NCI-H69 (cell line): ENCODE results near the gene UBE4A.
A peak's percentile ranks its signal among the peaks of the same experiment; 100 is the strongest.

Experiments used
- DNase-seq: peaks from one replicate; lab custom pipeline; 2025; lab: John Stamatoyannopoulos, UW

Gene UBE4A

DNA sequence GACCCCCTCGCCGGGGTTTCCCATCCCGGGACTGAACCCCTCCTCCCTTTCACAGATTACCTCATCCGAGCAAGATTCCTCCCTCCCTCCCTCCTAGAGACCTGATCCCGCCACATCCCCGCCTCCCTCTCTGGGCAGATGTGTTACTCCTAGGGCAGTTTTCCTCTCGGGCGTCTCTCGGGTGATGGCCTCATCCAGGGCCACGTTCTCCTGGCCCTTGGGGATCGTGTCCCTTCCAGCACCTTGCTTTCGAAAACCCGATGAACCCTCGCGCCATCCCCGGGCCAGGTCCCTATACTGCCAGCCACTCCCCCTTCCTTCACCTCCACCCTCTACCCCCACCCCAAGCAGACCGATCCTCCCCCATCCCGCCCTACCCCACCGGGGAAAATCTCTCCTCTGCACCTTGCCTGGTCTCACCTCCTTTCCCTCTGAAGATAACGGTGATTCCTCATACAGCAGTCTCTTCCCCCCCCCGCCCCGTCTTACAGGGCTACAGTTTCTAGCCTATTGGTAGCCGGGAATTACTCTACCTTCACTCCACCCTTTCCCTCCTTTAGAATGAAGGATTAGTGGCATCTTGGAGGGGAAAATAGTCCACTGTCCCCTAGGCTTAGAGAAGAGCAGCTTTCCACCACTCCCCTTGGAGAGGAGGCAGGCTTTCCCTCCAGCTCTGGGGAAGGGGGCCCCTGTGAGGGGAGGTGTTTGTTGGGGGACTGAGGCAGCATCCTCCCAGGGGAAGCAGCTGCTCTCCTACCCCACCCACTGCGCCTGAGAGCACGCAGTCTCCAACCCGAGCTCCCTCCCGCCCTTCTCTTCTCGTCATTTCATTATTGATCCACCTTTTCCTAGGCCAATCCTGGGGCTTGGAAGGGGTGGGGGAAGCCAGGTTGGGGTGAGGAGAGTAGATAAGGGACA, 78.1 kb downstream of the UBE4A start:
- peak; percentile 79 for DNase-seq

DNA sequence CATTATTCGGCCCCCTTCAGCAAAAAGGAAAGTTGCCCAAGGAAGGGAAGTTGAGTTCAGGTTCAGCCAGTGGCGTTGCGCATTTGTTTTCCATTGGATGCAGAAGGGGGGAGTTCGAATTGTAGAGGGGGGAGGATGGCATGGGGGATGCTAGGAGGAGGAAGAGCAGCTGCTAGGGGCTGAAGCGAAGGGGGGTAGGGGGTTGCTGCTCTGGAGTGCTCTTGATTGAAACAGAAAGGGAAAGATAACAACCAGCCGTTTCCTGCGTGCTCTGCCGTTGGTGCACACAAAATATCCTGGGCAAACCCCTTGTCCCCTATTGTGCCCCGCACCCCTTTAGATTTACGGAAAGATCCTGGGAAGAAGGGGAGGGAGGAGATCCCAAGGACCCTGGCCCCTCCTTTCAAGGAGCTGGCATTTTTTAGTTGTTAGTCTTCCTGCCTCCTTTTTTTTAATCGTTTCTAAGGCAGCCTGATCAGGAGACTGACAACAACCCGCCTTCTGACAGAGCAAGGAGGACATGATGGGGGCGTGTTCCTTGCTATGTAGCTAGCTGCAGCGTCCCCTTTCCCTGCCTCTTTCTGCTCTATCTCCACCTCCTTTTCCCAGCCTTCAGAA, 79.0 kb downstream of the UBE4A start:
- peak; percentile 40 for DNase-seq

DNA sequence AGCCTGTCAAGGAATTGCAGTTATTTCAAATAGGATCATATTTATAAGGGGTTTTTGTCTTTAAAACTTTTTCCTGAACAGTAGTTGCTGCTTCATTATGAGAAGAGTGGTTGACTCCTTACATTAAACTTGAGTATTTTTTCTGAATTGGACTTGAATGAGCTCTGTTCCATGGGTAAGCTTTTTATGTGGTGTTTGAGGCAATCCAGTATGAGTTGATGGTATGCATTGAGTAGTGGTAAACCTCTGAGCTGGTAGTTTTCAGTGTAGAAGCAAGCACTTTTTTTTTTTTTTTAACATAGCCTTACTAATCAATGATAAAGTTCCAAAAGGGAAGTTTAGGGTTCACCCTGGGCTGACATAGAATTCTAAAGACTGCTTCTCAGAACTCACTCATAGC, 80.2 kb downstream of the UBE4A start:
- DNase-seq = no peak

DNA sequence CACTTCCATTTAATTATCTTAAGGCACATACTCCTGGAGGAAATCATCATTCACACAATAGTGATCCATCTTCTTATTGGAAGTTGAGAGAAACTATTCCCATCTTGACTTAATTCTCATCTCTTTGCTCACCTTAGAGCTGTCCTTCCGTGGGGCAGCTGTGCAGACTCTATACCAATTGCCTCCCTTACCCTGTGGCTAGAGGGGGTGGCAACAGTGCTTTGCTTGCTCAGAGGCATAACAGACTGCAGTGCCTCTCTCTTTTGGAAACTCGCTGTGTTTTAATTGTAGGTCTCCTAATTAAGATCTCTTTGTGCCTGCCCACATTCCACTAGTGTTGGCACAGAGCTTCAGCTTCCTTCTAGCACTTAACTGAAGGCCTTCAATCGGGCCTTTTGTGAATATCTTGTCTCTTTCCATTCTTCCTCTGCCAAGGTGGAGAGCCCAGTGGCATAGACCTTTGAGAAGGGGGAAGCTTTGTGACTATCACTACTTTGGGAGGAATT, 82.4 kb downstream of the UBE4A start:
- DNase-seq = peak; percentile 25

DNA sequence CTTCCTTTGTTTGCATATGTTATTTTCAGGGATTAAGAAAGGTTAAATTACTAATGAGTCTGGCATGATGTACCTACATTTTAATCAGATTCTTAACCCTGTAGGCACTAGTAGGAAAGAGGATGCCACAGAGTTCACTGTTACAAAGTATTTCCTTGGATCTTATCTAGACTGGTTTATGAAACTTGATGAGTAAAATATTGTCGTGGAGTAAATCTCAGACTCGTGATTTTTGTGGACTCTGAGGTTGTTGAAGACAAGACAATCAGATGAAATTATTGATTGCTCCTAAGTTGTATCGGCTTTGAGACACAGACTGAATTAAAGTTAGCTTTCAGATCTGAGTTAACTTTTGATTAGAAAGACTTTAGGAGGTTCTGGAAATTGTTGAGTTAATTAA, 82.9 kb downstream of the UBE4A start:
- no peak for DNase-seq

DNA sequence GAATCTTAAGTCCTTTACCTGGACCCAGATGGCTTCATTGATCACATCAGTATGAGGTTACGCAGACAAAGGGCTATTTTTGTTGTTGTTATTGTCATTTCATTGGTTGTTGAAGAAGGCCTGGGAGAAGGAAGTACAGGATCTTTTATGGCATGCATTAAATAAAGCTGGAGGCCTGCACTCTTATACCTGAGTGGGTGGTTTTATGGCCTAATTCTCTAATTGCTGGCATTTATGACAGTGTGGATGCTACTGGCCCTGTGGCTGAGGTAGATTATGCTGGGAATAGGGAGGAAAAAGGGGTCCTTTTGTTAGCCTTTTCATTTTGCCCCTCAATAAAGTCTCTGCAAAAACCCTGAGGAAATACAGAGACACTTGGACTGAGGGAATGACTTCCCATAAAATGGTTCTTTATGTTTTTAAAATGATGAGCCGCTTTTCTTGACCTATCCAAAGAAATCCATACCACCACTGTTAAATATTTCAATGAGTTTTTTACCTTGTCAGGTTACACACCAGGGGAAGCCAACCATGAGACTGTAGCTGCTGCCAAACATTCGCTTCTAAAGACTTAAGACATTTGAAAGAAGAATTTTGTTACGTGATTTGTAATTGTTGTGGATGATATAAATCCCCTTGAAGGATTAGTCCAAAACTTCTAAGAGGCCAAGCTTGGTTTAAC, 83.6 kb downstream of the UBE4A start:
- DNase-seq = no peak

DNA sequence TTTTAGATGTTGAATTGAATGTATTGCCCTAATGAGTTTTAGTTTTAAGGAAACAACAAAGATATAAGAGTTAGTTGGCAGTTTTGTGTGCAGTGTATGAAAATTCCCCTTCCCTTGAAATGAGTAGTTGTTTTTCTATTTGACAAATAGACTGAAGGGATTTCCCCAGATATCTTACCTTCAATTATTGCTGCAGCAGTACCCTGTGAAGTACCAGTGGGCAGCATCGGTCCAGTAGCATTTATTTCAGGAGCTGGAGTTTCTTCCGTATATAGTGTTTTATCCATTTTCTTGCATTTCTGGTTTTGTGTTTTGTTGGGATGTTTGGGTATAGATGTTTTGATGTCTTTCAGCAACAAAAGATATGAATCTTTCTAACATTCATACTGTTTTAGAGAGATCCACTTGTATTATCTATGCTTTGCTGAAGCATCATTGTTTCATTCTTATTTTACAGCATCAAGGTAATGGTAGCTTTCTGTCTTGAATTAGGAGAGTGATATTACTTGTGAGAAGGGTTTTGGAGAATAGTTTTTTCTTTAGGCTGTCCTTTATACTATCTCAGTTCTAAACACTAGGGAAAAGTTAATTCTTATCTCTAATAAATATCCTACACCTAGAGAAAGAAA, 84.3 kb downstream of the UBE4A start:
- no peak for DNase-seq

DNA sequence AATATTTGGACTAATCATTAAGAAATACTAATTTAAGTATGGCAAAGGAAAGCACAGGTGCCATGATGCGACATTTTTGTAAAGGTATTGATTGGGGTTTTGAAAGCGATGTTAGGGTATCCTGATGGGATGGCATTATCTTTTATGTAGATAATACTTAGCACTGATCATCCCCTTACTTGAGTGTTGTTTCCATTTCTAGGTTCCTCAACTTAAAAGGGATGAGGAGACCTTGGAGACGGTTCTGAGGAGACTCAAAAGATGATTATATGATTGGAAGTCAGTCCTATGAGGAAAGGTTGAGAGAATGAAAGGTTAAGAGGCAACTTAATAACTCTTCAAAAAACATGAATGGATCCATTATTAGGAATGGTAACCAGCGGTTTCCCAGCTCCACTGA, 88.0 kb downstream of the UBE4A start:
- DNase-seq = no peak

DNA sequence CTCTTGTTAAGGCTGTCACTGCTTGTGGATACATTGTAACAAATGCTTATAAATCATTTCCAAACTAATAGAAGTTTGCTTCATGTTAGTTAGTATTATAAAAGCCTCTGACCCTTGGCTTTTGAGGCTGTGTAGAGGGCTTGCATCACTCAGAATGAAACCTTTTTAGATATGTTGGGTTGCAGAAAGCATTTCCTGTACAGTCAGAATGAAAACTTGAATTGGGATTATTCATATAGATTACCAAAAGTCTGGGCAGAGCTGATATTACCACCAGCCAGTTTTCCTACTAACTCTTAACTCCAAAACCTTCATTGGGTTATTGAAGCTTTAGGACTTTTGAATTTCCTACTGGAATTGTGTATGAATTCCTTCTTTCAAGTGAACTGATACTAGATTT, 88.9 kb downstream of the UBE4A start:
- DNase-seq = no peak
